Epithelial cell of proximal tubule (primary cell): ENCODE data around the gene DDOST. TPM values are rescaled to one million over a fixed set of nuclear protein-coding genes. Genes with fewer than 3 reads are reported as not detected.

Experiments
- DNase-seq: peaks from one replicate; pipeline ENCODE4 v3.0.0-alpha.2; 2011; ENCODE audit warnings: low read depth
- H3K4me3 ChIP-seq: 2 replicates; pipeline ENCODE4 v1.5.1; 2011; ENCODE audit warnings: low read depth, mild to moderate bottlenecking, low read length
- CTCF ChIP-seq: conservative IDR thresholded peaks from 2 replicates; pipeline ENCODE4 v1.5.1; 2012; ENCODE audit warnings: low read depth, mild to moderate bottlenecking, low read length
- total RNA-seq: library from RNA; depleted of rRNA; stranded (reverse); fragments of >200 nt; gene quantifications from 2 replicates; pipeline ENCODE4 v1.2.3, GENCODE V29; 2015

Gene DDOST
- total RNA-seq, 1 donor from 2014 or later: 191 TPM

GRCh38 chr1:20693623-20694022 is 32.5 kb upstream of the DDOST start:
- TF ChIP-seq CTCF: no peak
- DNase-seq: no peak

GRCh38 chr1:20691872-20692271 is 30.7 kb upstream of the DDOST start:
- H3K4me3 ChIP-seq: no peak overlapping the region
- TF ChIP-seq CTCF: no peak
- DNase-seq: no peak

More at GRCh38 chr1:20693623-20694022, 32.5 kb upstream of the DDOST start:
- no peak overlapping the region for H3K4me3 ChIP-seq

GRCh38 chr1:20689645-20690056 is 28.5 kb upstream of the DDOST start:
- H3K4me3 ChIP-seq: no peak overlapping the region
- no peak for DNase-seq
- TF ChIP-seq CTCF: no peak

GRCh38 chr1:20686883-20687725 is 25.9 kb upstream of the DDOST start:
- TF ChIP-seq CTCF: no peak
- DNase-seq: no peak
- H3K4me3 ChIP-seq: no peak overlapping the region

- no peak overlapping the region for H3K4me3 ChIP-seq
- DNase-seq: no peak
- TF ChIP-seq CTCF: no peak
Measured at GRCh38 chr1:20685741-20686140, 24.6 kb upstream of the DDOST start.

- no peak overlapping the region for H3K4me3 ChIP-seq
- TF ChIP-seq CTCF: no peak
- DNase-seq: no peak
Measured at GRCh38 chr1:20685099-20685662, 24.0 kb upstream of the DDOST start.
